ENCODE measurements around the gene RASA3.

RASA3 gene

DNA sequence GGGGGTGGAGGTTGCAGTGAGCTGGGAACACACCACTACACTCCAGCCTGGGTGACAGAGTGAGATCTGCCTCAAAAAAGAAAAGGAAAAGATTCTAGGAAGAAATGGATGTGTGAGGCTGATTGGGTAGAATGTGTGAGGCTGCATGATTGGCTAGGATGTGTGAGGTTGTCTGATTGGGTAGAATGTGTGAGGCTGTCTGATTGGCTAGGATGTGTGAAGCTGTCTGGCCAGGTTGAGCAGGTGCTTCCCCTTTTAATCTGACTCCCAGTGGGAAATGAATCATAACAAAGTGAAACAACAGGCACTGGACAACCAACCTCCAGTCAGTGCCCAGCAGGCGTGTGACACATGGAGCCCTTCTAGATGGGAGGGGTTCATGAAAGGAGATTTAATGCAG is 173.2 kb downstream of the RASA3 start:
- Histone ChIP-seq H3K4me3 (ENCODE audit: severe bottlenecking) (no peak overlapping the region), H3K36me3 (ENCODE audit: low read depth) (no peaks in the 10 kb centered on the region), H3K27ac (ENCODE audit: poor library complexity, severe bottlenecking) (no peak overlapping the region), H3K9me3 (ENCODE audit: severe bottlenecking) (peaks cover 18% of the 10 kb centered on the region), H3K27me3 (ENCODE audit: insufficient read depth, poor library complexity, severe bottlenecking) (no peaks in the 10 kb centered on the region), H3K4me1 (ENCODE audit: insufficient read depth, poor library complexity, severe bottlenecking) (no peaks in the 10 kb centered on the region)
- no peak; the same call in 2 of the 3 replicates for ATAC-seq (ENCODE audit: low read depth)
- DNase-seq (ENCODE audit: low spot score) = no peak
- TF ChIP-seq, protein P1, sequence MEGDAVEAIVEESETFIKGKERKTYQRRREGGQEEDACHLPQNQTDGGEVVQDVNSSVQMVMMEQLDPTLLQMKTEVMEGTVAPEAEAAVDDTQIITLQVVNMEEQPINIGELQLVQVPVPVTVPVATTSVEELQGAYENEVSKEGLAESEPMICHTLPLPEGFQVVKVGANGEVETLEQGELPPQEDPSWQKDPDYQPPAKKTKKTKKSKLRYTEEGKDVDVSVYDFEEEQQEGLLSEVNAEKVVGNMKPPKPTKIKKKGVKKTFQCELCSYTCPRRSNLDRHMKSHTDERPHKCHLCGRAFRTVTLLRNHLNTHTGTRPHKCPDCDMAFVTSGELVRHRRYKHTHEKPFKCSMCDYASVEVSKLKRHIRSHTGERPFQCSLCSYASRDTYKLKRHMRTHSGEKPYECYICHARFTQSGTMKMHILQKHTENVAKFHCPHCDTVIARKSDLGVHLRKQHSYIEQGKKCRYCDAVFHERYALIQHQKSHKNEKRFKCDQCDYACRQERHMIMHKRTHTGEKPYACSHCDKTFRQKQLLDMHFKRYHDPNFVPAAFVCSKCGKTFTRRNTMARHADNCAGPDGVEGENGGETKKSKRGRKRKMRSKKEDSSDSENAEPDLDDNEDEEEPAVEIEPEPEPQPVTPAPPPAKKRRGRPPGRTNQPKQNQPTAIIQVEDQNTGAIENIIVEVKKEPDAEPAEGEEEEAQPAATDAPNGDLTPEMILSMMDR (IDR thresholded peaks at IDR 0.05; ENCODE audit: poor library complexity, severe bottlenecking) = no peak

- no peak overlapping the region for H3K27ac ChIP-seq (ENCODE audit: poor library complexity, severe bottlenecking)
- DNase-seq (ENCODE audit: low spot score) = no peak
- H3K4me1 ChIP-seq (ENCODE audit: insufficient read depth, poor library complexity, severe bottlenecking) = no peaks in the 10 kb centered on the region
- peaks cover 18% of the 10 kb centered on the region for H3K9me3 ChIP-seq (ENCODE audit: severe bottlenecking)
- H3K4me3 ChIP-seq (ENCODE audit: severe bottlenecking) = no peak overlapping the region
- TF ChIP-seq, protein P1 (IDR thresholded peaks at IDR 0.05; ENCODE audit: poor library complexity, severe bottlenecking) = no peak
- H3K27me3 ChIP-seq (ENCODE audit: insufficient read depth, poor library complexity, severe bottlenecking) = no peaks in the 10 kb centered on the region
- no peaks in the 10 kb centered on the region for H3K36me3 ChIP-seq (ENCODE audit: low read depth)
- no peak for ATAC-seq (ENCODE audit: low read depth)
Measured at GRCh38 chr13:113958373-113958772, 174.1 kb downstream of the RASA3 start.

DNA sequence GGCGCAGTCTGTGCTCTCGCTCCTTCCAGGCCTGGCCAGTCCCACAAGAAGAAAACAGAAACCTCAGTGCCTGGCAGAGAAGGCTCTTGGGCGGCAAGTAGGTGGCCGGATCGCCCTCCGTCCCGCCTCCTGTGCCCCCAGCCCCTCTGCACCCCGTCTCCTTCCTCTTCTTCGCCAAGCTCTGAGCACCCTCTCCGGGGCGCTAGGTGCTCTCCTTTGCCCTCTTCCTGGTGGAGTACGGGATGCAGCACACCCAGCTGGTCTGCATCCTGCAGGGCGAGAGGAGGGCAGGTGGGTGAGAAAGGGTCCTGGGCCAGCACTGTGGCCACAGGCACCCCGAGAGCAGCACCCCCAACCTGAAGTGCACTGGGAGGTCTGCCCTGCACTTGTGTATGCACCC is 175.9 kb downstream of the RASA3 start:
- TF ChIP-seq, protein P1 (IDR thresholded peaks at IDR 0.05; ENCODE audit: poor library complexity, severe bottlenecking) = no peak
- Histone ChIP-seq H3K4me3 (ENCODE audit: severe bottlenecking) (no peak overlapping the region), H3K27ac (ENCODE audit: poor library complexity, severe bottlenecking) (no peak overlapping the region), H3K27me3 (ENCODE audit: insufficient read depth, poor library complexity, severe bottlenecking) (no peaks in the 10 kb centered on the region), H3K4me1 (ENCODE audit: insufficient read depth, poor library complexity, severe bottlenecking) (no peaks in the 10 kb centered on the region), H3K36me3 (ENCODE audit: low read depth) (no peaks in the 10 kb centered on the region), H3K9me3 (ENCODE audit: severe bottlenecking) (peaks cover 18% of the 10 kb centered on the region)
- DNase-seq (ENCODE audit: low spot score) = peak; percentile 39
- ATAC-seq (ENCODE audit: low read depth) = no peak

DNA sequence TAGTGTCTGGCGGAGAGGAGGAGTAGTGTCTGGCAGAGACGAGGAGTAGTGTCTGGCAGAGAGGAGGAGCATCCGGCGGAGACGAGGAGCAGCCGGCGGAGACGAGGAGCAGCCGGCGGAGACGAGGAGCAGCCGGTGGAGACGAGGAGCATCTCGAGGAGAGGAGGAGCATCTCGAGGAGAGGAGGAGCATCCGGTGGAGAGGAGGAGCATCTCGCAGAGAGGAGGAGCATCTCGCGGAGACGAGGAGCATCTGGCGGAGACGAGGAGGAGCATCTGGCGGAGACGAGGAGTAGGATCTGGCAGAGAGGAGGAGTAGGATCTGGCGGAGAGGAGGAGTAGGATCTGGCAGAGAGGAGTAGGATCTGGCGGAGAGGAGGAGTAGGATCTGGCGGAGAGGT is 176.7 kb downstream of the RASA3 start:
- H3K9me3 ChIP-seq (ENCODE audit: severe bottlenecking) = peaks cover 15% of the 10 kb centered on the region
- no peak overlapping the region for H3K4me3 ChIP-seq (ENCODE audit: severe bottlenecking)
- H3K27me3 ChIP-seq (ENCODE audit: insufficient read depth, poor library complexity, severe bottlenecking) = no peaks in the 10 kb centered on the region
- ATAC-seq (ENCODE audit: low read depth) (no peak), DNase-seq (ENCODE audit: low spot score) (no peak)
- no peaks in the 10 kb centered on the region for H3K4me1 ChIP-seq (ENCODE audit: insufficient read depth, poor library complexity, severe bottlenecking)
- no peaks in the 10 kb centered on the region for H3K36me3 ChIP-seq (ENCODE audit: low read depth)
- no peak overlapping the region for H3K27ac ChIP-seq (ENCODE audit: poor library complexity, severe bottlenecking)
- TF ChIP-seq, protein P1 (IDR thresholded peaks at IDR 0.05; ENCODE audit: poor library complexity, severe bottlenecking) = no peak

DNA sequence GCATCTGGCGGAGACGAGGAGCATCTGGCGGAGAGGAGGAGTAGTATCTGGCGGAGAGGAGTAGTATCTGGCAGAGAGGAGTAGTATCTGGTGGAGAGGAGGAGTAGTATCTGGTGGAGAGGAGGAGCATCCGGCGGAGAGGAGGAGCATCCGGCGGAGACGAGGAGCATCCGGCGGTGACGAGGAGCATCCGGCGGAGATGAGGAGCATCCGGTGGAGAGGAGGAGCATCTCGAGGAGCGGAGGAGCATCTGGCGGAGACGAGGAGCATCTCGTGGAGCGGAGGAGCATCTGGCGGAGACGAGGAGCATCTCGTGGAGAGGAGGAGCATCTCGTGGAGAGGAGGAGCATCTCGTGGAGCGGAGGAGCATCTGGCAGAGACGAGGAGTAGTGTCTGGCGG is 177.2 kb downstream of the RASA3 start:
- TF ChIP-seq, protein P1 (IDR thresholded peaks at IDR 0.05; ENCODE audit: poor library complexity, severe bottlenecking) = no peak
- ATAC-seq (ENCODE audit: low read depth) = no peak
- Histone ChIP-seq H3K9me3 (ENCODE audit: severe bottlenecking) (peaks cover 14% of the 10 kb centered on the region), H3K4me3 (ENCODE audit: severe bottlenecking) (no peak overlapping the region), H3K36me3 (ENCODE audit: low read depth) (no peaks in the 10 kb centered on the region), H3K27ac (ENCODE audit: poor library complexity, severe bottlenecking) (no peak overlapping the region), H3K4me1 (ENCODE audit: insufficient read depth, poor library complexity, severe bottlenecking) (no peaks in the 10 kb centered on the region), H3K27me3 (ENCODE audit: insufficient read depth, poor library complexity, severe bottlenecking) (no peaks in the 10 kb centered on the region)
- DNase-seq (ENCODE audit: low spot score) = no peak

Data from RWPE2 (cell line).